Left renal pelvis (tissue), 4 donors: ENCODE measurements around the gene ZNF618. TPM values are rescaled to one million over a fixed set of nuclear protein-coding genes. Genes with fewer than 3 reads are reported as not detected.

Experiments used
- DNase-seq, 4 donors: peaks; one replicate each; pipeline ENCODE4 v3.0.0-alpha.2; 2013; ENCODE audit warnings: low read depth in 4 of 4, low spot score in 3 of 4
- polyA plus RNA-seq, 4 donors: library from polyadenylated mRNA; unstranded; fragments of 120-200 nt; gene quantifications; one replicate each; pipeline ENCODE4 v1.2.1, GENCODE V29; 2013; ENCODE audit not compliant: insufficient read length in 4 of 4

The ZNF618 gene
- polyA plus RNA-seq, 4 donors, result 29.8 to 42.8 (median 39.4) TPM

DNA sequence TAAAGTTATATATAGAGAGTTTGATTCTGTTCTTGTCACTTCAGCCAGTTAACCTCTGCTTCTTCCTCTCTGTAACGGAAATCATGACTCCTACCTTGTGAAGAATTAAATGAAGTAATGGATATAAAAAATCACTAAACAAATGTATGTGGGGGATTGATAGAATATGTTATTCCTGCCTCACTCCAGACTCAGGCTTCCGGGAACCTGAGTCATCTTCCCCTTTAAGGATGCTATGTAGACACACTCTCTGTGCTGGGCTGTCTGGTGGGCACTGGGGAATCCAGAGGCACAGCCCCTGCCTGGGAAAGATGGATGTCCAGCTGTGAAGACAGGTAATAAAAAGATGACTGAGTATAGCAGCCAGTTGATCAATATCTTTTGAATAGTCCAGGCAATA lies 77.4 kb downstream of the ZNF618 start:
- no peak for DNase-seq

DNA sequence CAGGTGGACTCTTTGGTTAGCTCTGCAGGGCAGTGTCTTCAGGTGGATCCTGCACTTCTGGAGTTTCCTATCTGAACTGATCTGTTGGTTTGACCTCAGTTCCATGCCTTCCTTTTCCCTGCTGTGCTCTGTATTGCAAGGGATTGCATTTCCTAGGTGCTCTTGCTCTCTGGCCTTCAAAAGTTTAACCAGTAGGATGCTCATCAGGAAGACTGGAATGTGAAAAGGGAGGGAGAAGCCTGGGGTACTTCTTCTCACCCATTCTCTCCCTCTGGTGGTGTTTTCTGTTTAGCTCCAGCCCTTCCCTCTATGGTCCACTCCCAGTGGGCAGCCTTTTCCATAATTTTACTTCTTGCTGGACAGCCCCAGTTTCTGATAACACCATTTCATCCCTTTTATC lies 78.5 kb downstream of the ZNF618 start:
- no peak for DNase-seq

DNA sequence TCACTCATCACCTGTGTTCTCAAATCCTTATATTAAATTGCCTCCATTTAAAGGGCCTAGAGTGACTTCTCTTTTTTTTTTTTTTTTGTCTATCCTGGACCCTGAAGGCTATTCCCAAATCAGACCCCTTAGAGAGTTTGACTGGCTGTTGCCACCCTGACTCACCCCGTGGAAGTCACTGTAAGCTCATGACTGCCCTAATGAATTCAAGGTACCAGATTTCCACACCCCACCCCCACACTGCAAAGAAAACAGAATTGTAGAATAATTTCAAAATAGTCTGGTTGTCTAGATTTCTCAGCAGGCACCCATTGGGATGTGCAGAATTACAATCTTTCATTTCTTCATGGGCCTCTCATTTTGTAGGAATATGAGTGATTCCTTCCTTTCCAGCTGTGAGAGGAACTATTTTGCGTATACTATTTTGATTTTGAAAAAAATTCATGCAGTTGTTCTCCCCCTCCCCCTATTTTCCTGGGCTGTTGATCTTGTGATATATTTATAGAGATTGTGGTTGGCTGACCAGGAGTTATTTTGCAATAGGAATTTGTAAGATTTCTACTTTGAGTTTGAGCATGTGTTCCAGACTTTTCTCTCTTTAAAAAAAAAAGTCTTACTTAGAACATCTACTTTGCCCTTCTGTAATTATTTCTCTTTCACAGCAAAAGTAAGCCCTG lies 79.1 kb downstream of the ZNF618 start:
- peak in 1 of 4 donors; percentile 25 for DNase-seq

DNA sequence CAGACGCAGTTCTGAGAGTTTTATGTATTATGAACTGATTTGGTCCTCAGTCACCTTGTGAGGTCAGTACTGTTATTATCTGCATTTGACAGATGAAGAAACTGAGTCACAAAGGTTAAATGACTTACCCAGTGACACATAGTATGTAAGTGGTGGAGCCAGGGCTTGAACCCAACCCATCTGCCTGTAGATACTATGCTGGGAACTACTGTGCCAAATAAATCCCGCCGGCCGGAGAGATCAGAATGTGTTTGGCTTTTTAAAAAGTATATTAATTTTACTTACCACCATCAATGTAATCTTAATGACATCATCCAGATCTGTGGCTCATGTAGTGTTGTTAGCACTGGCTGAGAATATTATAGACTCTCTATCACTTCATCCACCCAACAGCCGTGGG lies 80.8 kb downstream of the ZNF618 start:
- no peak for DNase-seq

DNA sequence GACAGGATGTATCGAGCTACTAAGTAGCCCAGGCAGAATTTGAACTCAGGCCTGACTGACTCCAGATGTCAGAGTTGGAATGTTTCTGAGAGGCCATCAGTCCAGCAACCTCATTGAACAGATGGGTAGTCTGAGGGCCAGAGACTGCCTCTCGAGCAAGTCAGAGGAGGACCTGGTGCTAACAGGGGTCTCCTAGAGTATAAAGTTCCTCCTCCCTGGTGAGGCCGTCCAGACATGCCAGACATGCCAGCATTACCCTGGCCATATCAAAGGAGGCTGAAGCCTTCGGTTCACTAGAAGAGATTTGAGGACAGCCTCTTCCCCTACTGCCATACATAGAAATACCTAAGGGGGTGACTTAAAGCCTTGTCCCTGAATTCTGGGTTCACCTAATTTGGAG lies 81.2 kb downstream of the ZNF618 start:
- peak in 1 of 4 donors; percentile 24 for DNase-seq

DNA sequence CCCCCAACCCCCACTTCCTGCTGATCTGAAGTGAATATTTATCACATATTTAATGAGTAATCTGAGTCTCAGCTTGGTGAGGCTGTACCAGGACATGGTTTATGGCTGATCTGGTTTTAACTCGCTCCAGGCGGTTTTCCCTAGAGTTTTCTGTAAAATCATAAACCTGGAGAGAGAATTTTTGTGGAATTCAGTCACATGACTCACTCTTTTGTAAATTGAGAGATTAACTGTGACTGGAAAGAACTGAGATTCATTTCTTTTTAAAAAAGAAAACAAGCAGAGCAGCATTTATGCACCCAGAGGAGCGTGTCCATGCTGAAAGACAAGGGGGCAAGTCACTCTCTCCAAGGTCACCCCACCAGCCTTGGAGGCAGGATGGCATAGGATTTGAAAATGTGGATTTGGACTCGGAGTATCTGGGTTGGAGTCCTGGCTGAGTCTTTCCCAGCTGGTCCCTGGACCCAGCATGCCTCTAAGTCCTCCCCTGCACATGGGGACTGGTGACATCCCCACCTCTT lies 81.8 kb downstream of the ZNF618 start:
- peak in 3 of 4 donors; percentile 73 to 80 (median 74) for DNase-seq

DNA sequence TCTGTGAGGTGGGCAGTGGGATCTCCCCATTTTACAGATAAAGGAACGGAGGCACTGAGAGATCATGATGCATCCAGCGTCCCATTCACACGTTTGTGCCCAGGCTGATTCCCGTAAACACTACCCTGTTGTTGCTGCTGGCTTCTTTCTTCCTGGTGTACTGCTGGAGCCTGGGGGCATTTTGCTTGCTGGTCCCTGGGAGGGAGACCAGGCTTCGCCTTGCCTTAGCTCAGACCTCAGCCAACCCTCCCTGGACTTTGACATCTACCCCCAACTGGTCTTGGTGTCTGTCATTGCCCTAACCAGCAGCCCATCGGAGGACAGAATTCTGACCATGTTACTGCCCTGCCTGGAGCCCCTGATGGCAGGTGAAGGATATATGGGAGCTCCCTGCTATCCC lies 82.4 kb downstream of the ZNF618 start:
- DNase-seq, result no peak

DNA sequence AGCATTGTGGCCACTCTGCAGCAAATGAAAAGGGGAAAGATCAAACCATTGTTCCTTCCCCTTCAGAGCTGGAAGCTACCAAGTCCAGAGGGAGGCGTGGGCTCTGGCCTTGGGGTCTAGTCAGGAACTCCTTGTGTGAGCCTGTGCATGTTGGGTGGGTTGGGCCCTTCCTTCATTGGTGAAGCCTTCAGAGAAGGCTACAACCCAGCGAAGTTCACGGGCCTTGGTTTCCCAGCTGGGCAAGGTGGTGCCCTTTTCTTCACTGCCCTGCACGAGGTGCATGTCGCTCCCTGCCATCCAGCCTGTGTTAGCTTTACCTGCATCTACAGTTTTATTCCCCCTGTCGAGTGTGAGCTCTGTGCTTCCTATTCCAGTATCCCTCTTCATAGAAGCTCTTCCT lies 84.7 kb downstream of the ZNF618 start:
- DNase-seq, result no peak

DNA sequence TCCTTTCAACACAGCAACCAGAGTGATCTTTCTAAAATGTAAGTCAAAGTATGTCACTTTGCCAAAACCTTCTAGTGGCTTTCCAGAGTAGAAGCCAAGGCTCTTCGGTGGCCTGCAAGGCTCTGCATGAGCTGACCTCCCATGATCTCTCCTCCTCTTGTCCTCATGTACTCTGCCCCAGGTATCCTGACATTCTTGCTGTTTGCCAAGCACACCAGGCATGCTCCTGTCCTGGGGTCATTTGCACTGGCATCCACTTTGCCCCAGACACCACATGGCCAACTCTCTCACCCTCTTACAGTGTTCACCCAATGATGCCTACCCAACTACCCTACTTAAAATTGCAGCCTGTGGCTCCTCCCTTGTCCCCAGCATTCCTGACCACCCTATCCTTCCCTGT lies 86.3 kb downstream of the ZNF618 start:
- DNase-seq, result no peak

DNA sequence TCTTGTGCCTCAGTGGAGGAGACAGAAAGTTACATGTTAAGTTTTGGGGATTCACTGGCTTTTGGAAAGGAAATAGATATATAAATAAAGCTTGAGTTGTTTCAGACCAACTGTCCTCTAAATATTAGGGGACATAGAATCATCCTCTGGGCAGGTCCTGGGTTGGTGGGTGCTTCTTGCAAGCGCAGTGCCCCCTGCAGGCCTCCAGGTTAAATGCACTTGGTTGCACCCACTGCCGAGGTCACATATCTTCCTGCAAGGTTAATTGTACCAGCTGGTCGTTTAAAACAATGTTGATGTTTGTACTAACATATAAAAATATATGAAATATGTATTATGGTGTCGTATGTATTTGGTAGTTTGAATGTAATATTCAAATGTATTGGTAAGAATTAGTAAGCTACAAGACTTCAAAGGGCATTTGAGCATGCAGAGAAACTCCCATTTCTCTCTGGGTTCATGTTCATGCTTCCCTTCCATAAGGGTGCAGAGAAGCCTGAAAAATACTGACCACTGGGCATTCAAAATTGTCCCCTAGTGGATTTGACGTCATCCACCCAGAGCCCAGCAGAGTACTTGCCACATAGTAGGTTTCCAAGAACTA lies 87.0 kb downstream of the ZNF618 start:
- no peak for DNase-seq

DNA sequence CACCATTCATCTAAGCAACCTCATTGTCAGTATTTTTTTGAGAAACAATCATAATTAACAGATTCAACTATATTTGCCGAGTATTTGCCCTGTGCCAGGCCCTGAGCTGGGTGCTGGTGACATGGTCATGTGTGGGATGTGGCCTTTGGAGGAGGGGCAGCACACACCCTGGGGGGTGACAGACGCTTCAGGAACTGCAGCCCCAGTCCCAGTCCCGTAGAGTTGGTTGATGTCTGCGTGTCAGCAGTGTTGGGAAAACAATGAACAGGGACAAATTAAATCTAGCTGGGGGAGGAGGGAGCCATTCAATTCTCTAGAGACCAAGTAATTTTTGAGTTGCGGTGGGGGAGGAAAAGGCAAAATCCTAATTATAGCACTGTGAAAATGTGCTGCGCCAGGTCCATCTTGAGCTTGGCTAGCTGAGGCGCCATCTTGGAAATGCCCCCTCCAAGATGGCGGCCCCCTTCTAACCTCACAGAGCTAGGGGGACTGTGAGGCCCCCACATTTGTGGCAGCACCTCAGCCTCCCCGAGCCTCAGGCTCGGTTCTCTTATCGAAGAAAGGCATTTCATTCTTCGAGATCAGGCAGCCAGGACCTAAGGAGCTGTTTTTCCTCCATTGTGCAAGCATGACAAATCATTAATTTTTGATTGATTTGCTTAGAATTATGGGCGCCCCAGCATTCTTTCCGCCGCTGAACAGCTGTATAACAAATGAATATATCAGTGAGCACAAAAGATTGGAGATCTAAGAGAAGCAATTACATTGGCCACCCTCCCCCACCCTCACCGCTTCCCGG lies 87.8 kb downstream of the ZNF618 start:
- no peak for DNase-seq

DNA sequence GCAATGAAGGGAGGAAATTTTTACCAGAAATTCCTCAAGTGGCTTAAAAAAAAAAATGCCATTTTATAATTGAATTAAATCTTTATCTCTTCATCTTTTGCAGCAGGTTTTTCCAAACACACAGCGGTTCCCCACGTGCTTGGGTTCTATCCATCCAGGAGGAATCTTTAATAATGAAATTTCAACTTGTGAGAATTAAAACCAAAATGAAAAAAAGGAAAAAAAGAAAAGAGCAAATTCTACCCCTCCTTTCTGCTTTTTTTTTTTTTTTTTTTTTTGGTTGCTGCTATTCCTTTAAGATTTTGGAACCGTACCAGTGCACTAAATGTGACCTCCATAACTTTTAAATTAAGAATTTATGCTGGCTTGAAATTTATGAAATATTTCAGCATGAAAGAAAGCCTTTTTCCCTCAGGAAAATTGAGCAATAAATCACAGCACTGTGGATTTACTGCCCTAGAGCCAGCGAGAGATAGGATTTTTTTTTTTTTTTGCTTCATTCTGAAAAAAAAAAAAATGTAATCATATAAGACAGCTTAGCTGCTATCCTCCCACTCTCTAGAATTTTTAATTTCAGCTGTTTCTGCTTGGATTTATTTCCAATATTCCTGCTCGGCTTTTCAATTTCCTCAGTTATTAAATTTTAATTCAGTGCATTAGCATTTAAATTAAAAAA lies 88.5 kb downstream of the ZNF618 start:
- DNase-seq, result peak in 1 of 4 donors; percentile 27

DNA sequence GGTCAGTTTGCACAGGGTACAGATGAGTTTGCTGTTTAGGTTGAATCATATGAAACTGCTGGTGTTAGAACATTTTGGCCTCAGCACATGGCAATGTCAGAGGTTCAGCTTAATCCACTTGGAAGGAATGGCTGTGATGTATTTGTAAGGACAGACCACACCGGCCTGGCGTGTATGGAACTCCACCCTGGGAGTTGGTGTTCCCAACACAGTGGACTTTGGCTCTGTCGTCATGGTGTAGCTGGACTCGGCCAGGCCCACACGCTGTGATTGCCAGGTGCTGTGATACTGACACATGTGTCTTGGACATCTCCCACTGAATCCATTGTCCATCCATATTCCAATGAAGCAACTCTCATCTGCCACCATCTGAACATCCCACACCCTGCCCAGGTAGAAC lies 90.3 kb downstream of the ZNF618 start:
- no peak for DNase-seq

DNA sequence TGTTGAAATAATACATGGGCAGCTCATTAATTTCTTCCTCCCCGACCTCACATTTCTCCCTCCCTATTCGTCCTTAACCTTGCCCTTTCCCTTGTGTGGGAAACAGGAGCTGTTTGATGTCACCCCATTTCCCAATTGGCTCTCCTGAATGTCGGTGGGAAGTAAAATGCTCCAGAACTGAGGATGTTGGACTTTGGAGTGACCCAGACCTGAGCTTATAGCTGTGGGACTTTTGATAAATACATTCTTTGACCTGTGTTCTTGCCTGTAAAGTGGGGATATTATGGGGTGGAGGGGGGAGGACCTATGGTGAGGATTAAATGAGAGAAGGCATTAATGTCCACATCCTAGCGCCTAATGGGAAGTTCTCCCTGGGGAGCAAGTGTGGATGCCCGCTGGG lies 91.3 kb downstream of the ZNF618 start:
- no peak for DNase-seq

DNA sequence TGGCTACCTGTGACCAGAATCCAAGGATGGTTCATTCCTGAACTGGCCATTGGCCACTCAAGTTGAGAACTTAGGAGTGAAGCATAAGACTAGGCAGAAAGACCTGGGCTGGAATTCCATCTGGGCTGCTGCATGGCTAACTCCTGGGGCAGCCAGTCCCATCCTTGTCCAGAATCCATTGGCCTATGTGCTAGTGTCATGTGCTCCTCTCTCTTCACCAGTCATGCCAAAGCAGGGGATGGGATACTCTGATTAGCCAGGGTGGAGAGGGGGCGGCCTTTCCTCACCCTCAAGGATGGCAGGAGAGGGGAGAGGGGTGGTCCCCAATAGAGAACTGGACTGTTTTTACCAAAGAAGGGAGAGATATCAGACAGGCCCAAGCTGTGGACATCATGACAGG lies 93.2 kb downstream of the ZNF618 start:
- DNase-seq, result no peak

DNA sequence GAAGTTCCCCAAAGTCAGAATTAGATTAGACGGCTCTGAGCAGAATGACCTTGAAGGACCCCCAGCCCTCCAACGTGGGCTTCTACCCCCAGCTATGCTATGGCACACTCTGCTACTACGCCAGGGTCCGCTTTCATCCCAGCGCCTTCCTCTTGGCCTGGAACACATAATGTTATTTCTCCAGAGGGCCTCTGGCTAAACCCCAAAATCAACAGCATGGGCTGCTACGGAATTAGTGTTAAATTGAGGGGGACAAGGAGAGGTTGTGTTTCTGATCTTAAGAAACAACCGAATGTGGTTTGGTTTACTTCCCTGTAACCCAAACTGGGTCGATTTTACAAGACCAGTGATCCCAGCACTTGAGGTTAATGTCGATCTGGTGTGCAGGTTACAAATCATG lies 97.1 kb downstream of the ZNF618 start:
- no peak for DNase-seq

DNA sequence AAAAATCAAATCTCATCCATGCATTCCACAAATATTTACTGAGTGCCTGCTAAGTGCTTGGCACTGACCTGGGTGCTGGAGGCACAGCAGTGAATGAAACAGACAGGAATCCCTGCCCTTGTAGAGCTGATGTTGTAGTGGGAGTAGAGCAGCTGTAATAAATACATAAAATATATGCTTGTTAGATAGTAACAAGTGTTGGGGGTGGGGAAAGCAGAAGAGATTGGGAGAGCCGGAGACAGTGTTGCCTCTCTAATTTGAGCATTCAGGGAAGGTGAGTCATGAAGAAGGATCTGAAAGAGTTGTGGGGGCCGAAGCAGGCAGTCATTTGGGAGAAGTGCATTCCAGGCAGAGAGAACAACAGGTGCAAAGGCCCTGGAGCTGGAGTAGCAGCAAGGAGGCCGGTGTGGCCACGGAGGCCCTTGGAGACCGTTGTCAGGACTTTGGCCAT lies 97.9 kb downstream of the ZNF618 start:
- no peak for DNase-seq

DNA sequence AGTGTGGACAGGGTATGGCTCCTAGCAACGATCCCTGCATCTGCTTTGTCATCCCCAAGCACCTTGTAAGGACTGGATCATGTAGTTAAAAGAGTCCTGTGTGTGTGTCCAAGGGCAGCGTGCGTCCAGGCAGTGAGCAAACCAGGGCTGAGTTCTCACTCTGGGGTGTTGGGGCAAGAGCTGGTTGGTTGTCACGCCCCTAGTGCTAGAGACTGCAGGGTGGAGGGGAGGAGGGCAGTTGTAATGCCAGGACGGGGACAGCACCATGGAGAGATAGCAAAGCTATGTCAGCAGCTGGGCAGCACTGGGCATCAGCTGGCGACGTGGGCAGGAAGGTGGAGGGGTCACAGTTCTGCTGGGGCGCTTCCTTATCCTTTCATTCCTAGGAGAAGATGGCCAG lies 100.8 kb downstream of the ZNF618 start:
- DNase-seq, result no peak

DNA sequence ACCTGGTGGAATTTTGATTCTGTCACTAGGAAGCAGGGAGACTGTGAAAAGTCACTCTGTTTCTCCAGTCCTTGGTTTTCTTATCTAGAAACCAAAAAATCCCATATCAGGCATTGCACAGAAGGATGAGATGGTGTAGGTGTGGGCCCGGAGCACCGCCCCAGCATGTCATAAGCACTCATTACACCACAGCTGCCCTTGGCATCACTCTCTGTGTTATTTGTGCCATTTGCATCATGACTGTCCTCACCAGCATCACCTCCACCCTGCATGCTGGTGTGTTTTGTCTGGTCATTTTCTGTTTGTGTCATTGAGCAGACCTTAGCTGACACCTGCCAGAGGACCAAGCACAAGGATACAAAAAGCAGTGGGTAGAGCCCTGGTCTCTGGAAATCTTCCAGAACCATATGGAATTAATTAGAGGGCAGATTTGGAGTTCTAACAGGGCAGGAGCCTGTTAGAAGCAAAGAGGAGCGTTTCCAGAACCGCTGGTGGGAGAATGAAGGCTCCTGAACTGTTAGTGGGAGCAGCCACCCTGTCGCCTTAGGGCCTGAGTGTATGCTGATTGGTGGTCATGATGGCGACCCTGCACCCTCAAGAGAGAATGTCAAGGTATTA lies 102.7 kb downstream of the ZNF618 start:
- DNase-seq, result no peak

DNA sequence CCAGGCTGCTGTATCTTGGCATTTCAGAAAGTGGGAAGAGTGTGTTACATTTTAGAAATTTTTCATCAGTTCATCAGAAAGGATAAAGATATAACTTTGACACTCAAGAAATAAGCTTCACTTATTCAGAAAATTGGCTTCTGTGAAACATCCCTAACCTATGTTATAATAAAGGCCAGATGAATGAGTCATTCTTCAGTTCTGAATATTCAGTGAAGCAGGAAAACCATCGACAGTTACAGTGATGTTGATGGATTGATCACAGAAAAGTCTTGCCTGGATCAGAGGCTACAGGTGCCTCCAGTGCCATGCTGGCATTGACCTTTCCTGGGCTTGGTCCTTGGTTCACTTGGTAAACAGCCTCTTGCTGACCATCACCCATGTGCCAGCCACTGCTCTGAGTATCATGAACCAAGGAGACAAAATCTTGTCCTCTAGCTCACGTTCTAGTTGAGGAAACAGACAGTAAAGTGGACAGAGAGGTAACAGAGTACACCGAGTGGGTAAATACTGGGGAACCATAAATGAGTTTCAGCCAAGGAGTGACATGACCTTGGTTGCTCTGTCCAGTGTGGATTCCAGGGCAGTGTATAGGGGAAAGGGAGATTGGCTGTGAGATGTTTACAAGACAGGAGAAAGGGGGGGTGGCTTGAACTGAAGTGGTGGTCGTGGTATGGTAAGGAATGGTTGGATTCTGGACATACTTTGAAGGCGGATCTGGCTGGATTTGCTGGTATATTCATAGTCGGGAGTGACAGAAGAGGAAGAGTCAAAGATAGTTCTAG lies 103.4 kb downstream of the ZNF618 start:
- no peak for DNase-seq
